Measurements from ENCODE around the gene LPIN1.

Gene LPIN1

DNA sequence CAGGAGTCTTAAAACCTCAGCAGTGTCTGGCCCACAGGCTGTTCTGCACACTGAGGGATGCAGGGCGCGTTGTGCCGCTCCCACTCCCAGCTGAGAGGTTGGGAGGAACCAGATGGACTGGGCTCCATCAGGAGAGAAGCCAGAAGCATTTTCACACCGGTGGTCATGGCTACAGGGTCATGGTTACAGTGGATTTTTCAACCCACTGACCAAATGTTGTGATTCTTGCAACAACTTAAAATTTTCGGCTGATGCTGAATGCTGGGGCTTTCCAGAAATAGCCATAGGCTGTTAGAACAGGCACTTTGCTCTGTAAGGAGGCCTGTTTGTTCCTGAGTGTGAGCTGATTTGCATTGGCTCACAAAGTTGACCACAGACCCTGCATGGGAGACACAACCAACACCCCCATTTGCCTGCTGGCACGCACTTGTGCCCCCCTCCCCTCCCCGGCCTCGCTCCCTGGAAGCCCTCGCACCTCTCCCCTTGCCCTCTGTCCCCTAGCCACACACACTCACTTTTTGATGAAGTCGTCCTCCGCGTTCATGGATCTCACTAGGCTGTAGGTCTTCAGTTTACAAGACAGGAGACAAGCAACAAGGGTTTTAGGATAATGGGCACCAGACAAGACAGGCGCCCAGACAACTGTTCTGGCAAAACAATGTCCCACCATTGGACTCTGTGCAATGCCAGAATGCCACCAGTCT is 3.4 kb downstream of the LPIN1 start:
- WGBS, result 85% methylated on average over 13 of the region's 13 CpGs

DNA sequence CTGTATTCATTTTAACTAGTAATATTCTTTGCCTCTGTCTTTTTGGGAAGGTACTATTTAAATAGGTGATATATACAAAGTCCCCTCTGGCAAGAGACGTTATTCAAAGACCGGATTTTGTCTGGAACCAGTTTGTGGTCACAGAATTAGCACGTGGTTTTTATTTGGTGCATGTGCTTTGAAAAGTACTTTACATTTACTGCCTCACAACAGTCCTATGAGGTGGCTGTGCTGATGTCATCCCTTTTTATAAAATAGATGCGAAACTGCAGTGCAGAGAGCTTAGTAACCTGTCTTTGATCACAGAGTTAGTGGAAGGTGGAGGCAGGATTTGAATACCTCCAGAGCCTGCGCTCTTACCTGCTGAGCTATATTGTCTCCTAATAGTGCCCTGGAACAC is 4.0 kb downstream of the LPIN1 start:
- Histone ChIP-seq H3K23ac (ENCODE audit: low read length in 2 of 2) (no peak overlapping the region), H3K27ac (ENCODE audit: low read length, poor library complexity, severe bottlenecking) (no peak overlapping the region), H2BK120ac (ENCODE audit: low read depth, low read length) (no peak overlapping the region), H3K9me3 (ENCODE audit: control insufficient read depth, low read length) (no peaks in the 10 kb centered on the region), H3K4ac (ENCODE audit: low read depth in 1 of 2, low read length in 2 of 2) (no peak overlapping the region), H3K79me1 (replicated peaks; ENCODE audit: low read length, poor library complexity, severe bottlenecking) (peaks cover 43% of the 10 kb centered on the region), H3K4me3 (ENCODE audit: insufficient read depth in 1 of 2, low read depth in 1 of 2, low read length in 2 of 2) (no peak overlapping the region), H2AFZ (ENCODE audit: low read depth, low read length) (no peak overlapping the region), H2BK12ac (ENCODE audit: low read length in 2 of 2) (no peak overlapping the region), H2AK5ac (ENCODE audit: low read length, severe bottlenecking) (no peak overlapping the region), H3K36me3 (ENCODE audit: control insufficient read depth in 1 of 2, insufficient read depth in 2 of 2, low read depth in 1 of 2, low read length in 2 of 2) (no peaks in the 10 kb centered on the region), H4K91ac (ENCODE audit: low read length) (no peak overlapping the region), H3K4me1 (ENCODE audit: control insufficient read depth, insufficient read depth, low read depth, low read length) (peaks cover 28% of the 10 kb centered on the region), H3K14ac (ENCODE audit: low read length in 2 of 2) (no peak overlapping the region), H4K8ac (ENCODE audit: low read length) (no peak overlapping the region), H3K9ac (ENCODE audit: low read length) (peak overlapping the region; percentile 95), H3K4me2 (ENCODE audit: low read length, poor library complexity, severe bottlenecking) (no peak overlapping the region), H3K18ac (ENCODE audit: low read depth in 1 of 2, low read length in 2 of 2) (no peak overlapping the region), H2BK5ac (ENCODE audit: low read depth, low read length, poor library complexity, severe bottlenecking) (no peak overlapping the region), H3K27me3 (ENCODE audit: control insufficient read depth in 1 of 2, insufficient read depth in 1 of 2, low read length in 2 of 2) (no peaks in the 10 kb centered on the region), H2BK15ac (ENCODE audit: low read depth, poor library complexity, severe bottlenecking) (no peak overlapping the region)
- WGBS, result 74% methylated on average over 4 of the region's 5 CpGs
- peak; percentile 24 for DNase-seq

More for the DNA sequence above, 3.4 kb downstream of the LPIN1 start:
- peak overlapping the region in 1 of 2 experiments; percentile 2 for H3K14ac ChIP-seq (ENCODE audit: low read length in 2 of 2)
- no peak overlapping the region for H4K8ac ChIP-seq (ENCODE audit: low read length)
- H2BK120ac ChIP-seq (ENCODE audit: low read depth, low read length), result no peak overlapping the region
- H3K27me3 ChIP-seq (ENCODE audit: control insufficient read depth in 1 of 2, insufficient read depth in 1 of 2, low read length in 2 of 2), result no peaks in the 10 kb centered on the region
- H3K4ac ChIP-seq (ENCODE audit: low read depth in 1 of 2, low read length in 2 of 2), result no peak overlapping the region
- no peaks in the 10 kb centered on the region for H3K36me3 ChIP-seq (ENCODE audit: control insufficient read depth in 1 of 2, insufficient read depth in 2 of 2, low read depth in 1 of 2, low read length in 2 of 2)
- H2BK12ac ChIP-seq (ENCODE audit: low read length in 2 of 2), result peak overlapping the region in 1 of 2 experiments; percentile 16
- peak overlapping the region; percentile 95 for H3K9ac ChIP-seq (ENCODE audit: low read length)
- no peak overlapping the region for H2AK5ac ChIP-seq (ENCODE audit: low read length, severe bottlenecking)
- no peak overlapping the region for H2BK15ac ChIP-seq (ENCODE audit: low read depth, poor library complexity, severe bottlenecking)
- H2AFZ ChIP-seq (ENCODE audit: low read depth, low read length), result no peak overlapping the region
- H3K23ac ChIP-seq (ENCODE audit: low read length in 2 of 2), result no peak overlapping the region
- no peak overlapping the region for H2BK5ac ChIP-seq (ENCODE audit: low read depth, low read length, poor library complexity, severe bottlenecking)
- no peaks in the 10 kb centered on the region for H3K9me3 ChIP-seq (ENCODE audit: control insufficient read depth, low read length)
- H3K27ac ChIP-seq (ENCODE audit: low read length, poor library complexity, severe bottlenecking), result no peak overlapping the region
- H3K4me3 ChIP-seq (ENCODE audit: insufficient read depth in 1 of 2, low read depth in 1 of 2, low read length in 2 of 2), result peak overlapping the region; percentile 26 to 94
- peaks cover 40% of the 10 kb centered on the region for H3K79me1 ChIP-seq (replicated peaks; ENCODE audit: low read length, poor library complexity, severe bottlenecking)
- peak; percentile 62 for DNase-seq
- peaks cover 31% of the 10 kb centered on the region for H3K4me1 ChIP-seq (ENCODE audit: control insufficient read depth, insufficient read depth, low read depth, low read length)
- H3K18ac ChIP-seq (ENCODE audit: low read depth in 1 of 2, low read length in 2 of 2), result peak overlapping the region in 1 of 2 experiments; percentile 76
- peak overlapping the region; percentile 62 for H4K91ac ChIP-seq (ENCODE audit: low read length)
- H3K4me2 ChIP-seq (ENCODE audit: low read length, poor library complexity, severe bottlenecking), result no peak overlapping the region

DNA sequence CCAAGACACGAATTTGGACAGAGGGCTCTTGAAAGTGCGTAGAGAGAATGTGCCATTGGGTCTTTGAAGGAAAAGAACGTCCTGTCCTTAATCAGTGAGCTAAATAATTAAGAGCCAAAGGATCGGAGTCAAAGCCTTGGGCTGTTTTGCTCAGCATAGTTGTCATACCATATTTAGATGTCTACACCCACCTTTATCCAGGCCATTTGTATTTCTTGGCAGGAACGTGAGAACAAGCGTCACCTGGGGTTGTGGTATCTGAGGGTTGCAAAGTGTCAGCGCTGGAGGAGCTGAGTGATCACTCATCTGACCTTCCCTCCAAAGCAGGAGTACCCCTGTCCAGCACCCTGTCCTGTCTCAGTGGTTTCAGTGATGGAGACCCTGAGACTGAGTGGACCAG is 4.5 kb downstream of the LPIN1 start:
- no peaks in the 10 kb centered on the region for H3K9me3 ChIP-seq (ENCODE audit: control insufficient read depth, low read length)
- H3K36me3 ChIP-seq (ENCODE audit: control insufficient read depth in 1 of 2, insufficient read depth in 2 of 2, low read depth in 1 of 2, low read length in 2 of 2), result no peaks in the 10 kb centered on the region
- no peak overlapping the region for H3K23ac ChIP-seq (ENCODE audit: low read length in 2 of 2)
- H4K91ac ChIP-seq (ENCODE audit: low read length), result no peak overlapping the region
- H3K18ac ChIP-seq (ENCODE audit: low read depth in 1 of 2, low read length in 2 of 2), result no peak overlapping the region
- no peak overlapping the region for H3K4me3 ChIP-seq (ENCODE audit: insufficient read depth in 1 of 2, low read depth in 1 of 2, low read length in 2 of 2)
- no peak overlapping the region for H3K27ac ChIP-seq (ENCODE audit: low read length, poor library complexity, severe bottlenecking)
- no peak for DNase-seq
- no peak overlapping the region for H3K4ac ChIP-seq (ENCODE audit: low read depth in 1 of 2, low read length in 2 of 2)
- H2AK5ac ChIP-seq (ENCODE audit: low read length, severe bottlenecking), result no peak overlapping the region
- H3K27me3 ChIP-seq (ENCODE audit: control insufficient read depth in 1 of 2, insufficient read depth in 1 of 2, low read length in 2 of 2), result no peaks in the 10 kb centered on the region
- H3K4me1 ChIP-seq (ENCODE audit: control insufficient read depth, insufficient read depth, low read depth, low read length), result peaks cover 27% of the 10 kb centered on the region
- no peak overlapping the region for H2AFZ ChIP-seq (ENCODE audit: low read depth, low read length)
- no peak overlapping the region for H3K14ac ChIP-seq (ENCODE audit: low read length in 2 of 2)
- peaks cover 43% of the 10 kb centered on the region for H3K79me1 ChIP-seq (replicated peaks; ENCODE audit: low read length, poor library complexity, severe bottlenecking)
- H4K8ac ChIP-seq (ENCODE audit: low read length), result peak overlapping the region; percentile 82
- no peak overlapping the region for H3K4me2 ChIP-seq (ENCODE audit: low read length, poor library complexity, severe bottlenecking)
- no peak overlapping the region for H2BK15ac ChIP-seq (ENCODE audit: low read depth, poor library complexity, severe bottlenecking)
- peak overlapping the region; percentile 95 for H3K9ac ChIP-seq (ENCODE audit: low read length)
- WGBS, result 83% methylated on average over 6 of the region's 7 CpGs
- no peak overlapping the region for H2BK120ac ChIP-seq (ENCODE audit: low read depth, low read length)
- peak overlapping the region in 1 of 2 experiments; percentile 72 for H2BK12ac ChIP-seq (ENCODE audit: low read length in 2 of 2)
- H2BK5ac ChIP-seq (ENCODE audit: low read depth, low read length, poor library complexity, severe bottlenecking), result no peak overlapping the region

DNA sequence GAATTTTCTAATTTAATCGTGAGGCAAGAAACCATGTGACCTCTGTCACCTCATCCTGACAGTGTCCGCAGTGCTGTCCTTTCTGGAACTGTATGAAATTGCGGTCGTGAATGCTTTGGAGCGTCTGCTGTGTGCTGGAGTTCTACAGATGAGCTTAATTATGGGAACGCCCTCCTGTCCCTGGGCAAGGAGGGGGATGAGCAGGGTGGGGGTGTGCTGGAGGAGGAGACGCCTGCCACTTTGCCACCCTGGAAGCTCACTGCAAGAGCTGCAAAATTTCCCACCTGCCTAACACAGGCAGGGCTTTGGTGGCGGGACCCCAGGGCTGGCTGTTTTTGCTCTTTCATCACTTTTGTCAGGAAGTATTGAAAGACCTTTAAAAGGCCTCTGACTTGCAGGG is 6.5 kb downstream of the LPIN1 start:
- peak overlapping the region; percentile 46 for H4K8ac ChIP-seq (ENCODE audit: low read length)
- no peak for DNase-seq
- H3K14ac ChIP-seq (ENCODE audit: low read length in 2 of 2), result no peak overlapping the region
- no peaks in the 10 kb centered on the region for H3K36me3 ChIP-seq (ENCODE audit: control insufficient read depth in 1 of 2, insufficient read depth in 2 of 2, low read depth in 1 of 2, low read length in 2 of 2)
- peak overlapping the region in 1 of 2 experiments; percentile 43 for H3K4ac ChIP-seq (ENCODE audit: low read depth in 1 of 2, low read length in 2 of 2)
- no peaks in the 10 kb centered on the region for H3K27me3 ChIP-seq (ENCODE audit: control insufficient read depth in 1 of 2, insufficient read depth in 1 of 2, low read length in 2 of 2)
- no peak overlapping the region for H3K23ac ChIP-seq (ENCODE audit: low read length in 2 of 2)
- H3K4me2 ChIP-seq (ENCODE audit: low read length, poor library complexity, severe bottlenecking), result no peak overlapping the region
- no peak overlapping the region for H2BK5ac ChIP-seq (ENCODE audit: low read depth, low read length, poor library complexity, severe bottlenecking)
- H2AK5ac ChIP-seq (ENCODE audit: low read length, severe bottlenecking), result no peak overlapping the region
- peaks cover 43% of the 10 kb centered on the region for H3K79me1 ChIP-seq (replicated peaks; ENCODE audit: low read length, poor library complexity, severe bottlenecking)
- H2BK120ac ChIP-seq (ENCODE audit: low read depth, low read length), result no peak overlapping the region
- H3K4me3 ChIP-seq (ENCODE audit: insufficient read depth in 1 of 2, low read depth in 1 of 2, low read length in 2 of 2), result peak overlapping the region in 1 of 2 experiments; percentile 16
- no peak overlapping the region for H2AFZ ChIP-seq (ENCODE audit: low read depth, low read length)
- H3K18ac ChIP-seq (ENCODE audit: low read depth in 1 of 2, low read length in 2 of 2), result peak overlapping the region in 1 of 2 experiments; percentile 15
- no peaks in the 10 kb centered on the region for H3K9me3 ChIP-seq (ENCODE audit: control insufficient read depth, low read length)
- peak overlapping the region; percentile 78 for H4K91ac ChIP-seq (ENCODE audit: low read length)
- 58% methylated on average over 8 of the region's 8 CpGs for WGBS
- H2BK15ac ChIP-seq (ENCODE audit: low read depth, poor library complexity, severe bottlenecking), result peak overlapping the region; percentile 16
- no peak overlapping the region for H3K9ac ChIP-seq (ENCODE audit: low read length)
- no peak overlapping the region for H3K27ac ChIP-seq (ENCODE audit: low read length, poor library complexity, severe bottlenecking)
- H3K4me1 ChIP-seq (ENCODE audit: control insufficient read depth, insufficient read depth, low read depth, low read length), result peaks cover 21% of the 10 kb centered on the region
- peak overlapping the region; percentile 11 to 13 for H2BK12ac ChIP-seq (ENCODE audit: low read length in 2 of 2)

Data from mesenchymal stem cell (in vitro differentiated cells and primary cell).